Bronchial epithelial cell (primary cell): Measurements from ENCODE around the gene ISM2. TPM values are rescaled to one million over a fixed set of nuclear protein-coding genes. Genes with fewer than 3 reads are reported as not detected.

Experiments
- DNase-seq: peaks from one replicate; pipeline ENCODE4 v3.0.0-alpha.2; 2010; ENCODE audit warnings: low read depth
- FAIRE-seq: peaks from 2 replicates; lab custom pipeline; 2011; peaks lifted over from hg19 to GRCh38; lab: Jason Lieb, UNC
- H3K27me3 ChIP-seq: 2 replicates; pipeline ENCODE4 v1.5.1; 2011; ENCODE audit warnings: low read length; ENCODE audit not compliant: control insufficient read depth, insufficient read depth
- H3K36me3 ChIP-seq: 2 replicates; pipeline ENCODE4 v1.5.1; 2011; ENCODE audit warnings: low read length; ENCODE audit not compliant: control insufficient read depth, insufficient read depth
- H3K4me3 ChIP-seq: 2 replicates; pipeline ENCODE4 v1.5.1; 2011; ENCODE audit warnings: mild to moderate bottlenecking, low read depth, low read length, control low read depth
- total RNA-seq: library from RNA; depleted of rRNA; stranded (reverse); fragments of >200 nt; gene quantifications from 2 replicates; pipeline ENCODE4 v1.2.1, GENCODE V29; 2014
- TF ChIP-seq, protein P1 (sequence below): IDR thresholded peaks from 2 replicates; pipeline ENCODE4 v1.5.1; 2011; ENCODE audit warnings: mild to moderate bottlenecking, moderate library complexity, low read length, control low read depth, inconsistent platforms; ENCODE audit not compliant: insufficient read depth, severe bottlenecking

Gene ISM2
- total RNA-seq, 1 donor from 2014 or later: not detected

- no peak for FAIRE-seq
- peaks cover 10% of the 10 kb centered on the region for H3K36me3 ChIP-seq
Measured at GRCh38 chr14:77509366-77509765, 10.8 kb upstream of the ISM2 start.

DNA sequence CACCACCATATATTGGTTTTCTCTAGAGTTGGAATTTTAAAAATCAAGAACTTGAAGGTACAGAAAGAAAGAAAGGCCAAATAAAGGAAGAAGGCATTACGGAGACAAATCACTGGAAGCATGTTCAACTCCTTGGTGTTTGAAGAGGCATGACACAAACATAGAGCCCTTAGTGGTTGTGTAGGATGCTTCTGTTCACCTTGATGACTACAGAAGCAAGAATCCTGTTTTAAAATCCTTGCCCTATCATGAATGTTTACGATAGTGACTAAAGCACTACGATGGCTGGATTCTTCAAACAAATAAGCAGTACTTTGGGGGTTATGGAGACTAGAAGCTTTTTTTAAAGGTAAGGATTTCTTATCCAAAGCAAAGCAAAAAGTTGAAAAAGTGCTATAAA is 10.3 kb upstream of the ISM2 start:
- Histone ChIP-seq H3K36me3 (peaks cover 10% of the 10 kb centered on the region), H3K27me3 (no peaks in the 10 kb centered on the region), H3K4me3 (no peak overlapping the region)
- FAIRE-seq (no peak), DNase-seq (peak; percentile 67)
- TF ChIP-seq, protein P1, sequence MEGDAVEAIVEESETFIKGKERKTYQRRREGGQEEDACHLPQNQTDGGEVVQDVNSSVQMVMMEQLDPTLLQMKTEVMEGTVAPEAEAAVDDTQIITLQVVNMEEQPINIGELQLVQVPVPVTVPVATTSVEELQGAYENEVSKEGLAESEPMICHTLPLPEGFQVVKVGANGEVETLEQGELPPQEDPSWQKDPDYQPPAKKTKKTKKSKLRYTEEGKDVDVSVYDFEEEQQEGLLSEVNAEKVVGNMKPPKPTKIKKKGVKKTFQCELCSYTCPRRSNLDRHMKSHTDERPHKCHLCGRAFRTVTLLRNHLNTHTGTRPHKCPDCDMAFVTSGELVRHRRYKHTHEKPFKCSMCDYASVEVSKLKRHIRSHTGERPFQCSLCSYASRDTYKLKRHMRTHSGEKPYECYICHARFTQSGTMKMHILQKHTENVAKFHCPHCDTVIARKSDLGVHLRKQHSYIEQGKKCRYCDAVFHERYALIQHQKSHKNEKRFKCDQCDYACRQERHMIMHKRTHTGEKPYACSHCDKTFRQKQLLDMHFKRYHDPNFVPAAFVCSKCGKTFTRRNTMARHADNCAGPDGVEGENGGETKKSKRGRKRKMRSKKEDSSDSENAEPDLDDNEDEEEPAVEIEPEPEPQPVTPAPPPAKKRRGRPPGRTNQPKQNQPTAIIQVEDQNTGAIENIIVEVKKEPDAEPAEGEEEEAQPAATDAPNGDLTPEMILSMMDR: no peak

More at GRCh38 chr14:77509366-77509765, 10.8 kb upstream of the ISM2 start:
- no peak overlapping the region for H3K4me3 ChIP-seq
- H3K27me3 ChIP-seq: no peaks in the 10 kb centered on the region
- no peak for DNase-seq
- TF ChIP-seq, protein P1: no peak

GRCh38 chr14:77508249-77508648 is 9.6 kb upstream of the ISM2 start:
- FAIRE-seq (no peak), DNase-seq (peak; percentile 80)
- Histone ChIP-seq H3K4me3 (no peak overlapping the region), H3K27me3 (no peaks in the 10 kb centered on the region), H3K36me3 (peaks cover 10% of the 10 kb centered on the region)
- TF ChIP-seq, protein P1: no peak

GRCh38 chr14:77507762-77508161 is 9.1 kb upstream of the ISM2 start:
- TF ChIP-seq, protein P1: no peak
- peaks cover 10% of the 10 kb centered on the region for H3K36me3 ChIP-seq

DNA sequence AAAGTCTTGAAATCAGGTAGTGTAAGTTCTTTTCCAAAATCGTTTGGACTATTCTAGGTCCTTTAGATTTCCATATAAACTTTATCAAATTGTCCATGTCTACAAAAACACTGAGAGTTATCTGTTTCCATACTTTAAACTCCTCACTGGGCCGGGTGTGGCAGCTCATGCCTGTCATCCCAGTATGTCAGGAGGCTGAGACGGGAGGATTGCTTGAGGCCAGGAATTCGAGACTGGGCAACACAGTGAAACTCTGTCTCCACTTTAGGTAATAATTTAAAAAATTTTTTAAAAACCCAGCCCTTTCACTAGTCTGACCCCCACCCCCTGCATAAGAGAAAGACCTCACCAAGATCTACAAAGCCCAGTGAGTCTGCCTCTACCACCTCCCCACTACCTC is 6.4 kb upstream of the ISM2 start:
- TF ChIP-seq, protein P1: no peak
- H3K27me3 ChIP-seq: peaks cover 2% of the 10 kb centered on the region
- FAIRE-seq (no peak), DNase-seq (no peak)
- H3K36me3 ChIP-seq: no peaks in the 10 kb centered on the region
- H3K4me3 ChIP-seq: no peak overlapping the region

More at GRCh38 chr14:77507762-77508161, 9.1 kb upstream of the ISM2 start:
- DNase-seq: no peak
- Histone ChIP-seq H3K27me3 (no peaks in the 10 kb centered on the region), H3K4me3 (no peak overlapping the region)
- no peak for FAIRE-seq

DNA sequence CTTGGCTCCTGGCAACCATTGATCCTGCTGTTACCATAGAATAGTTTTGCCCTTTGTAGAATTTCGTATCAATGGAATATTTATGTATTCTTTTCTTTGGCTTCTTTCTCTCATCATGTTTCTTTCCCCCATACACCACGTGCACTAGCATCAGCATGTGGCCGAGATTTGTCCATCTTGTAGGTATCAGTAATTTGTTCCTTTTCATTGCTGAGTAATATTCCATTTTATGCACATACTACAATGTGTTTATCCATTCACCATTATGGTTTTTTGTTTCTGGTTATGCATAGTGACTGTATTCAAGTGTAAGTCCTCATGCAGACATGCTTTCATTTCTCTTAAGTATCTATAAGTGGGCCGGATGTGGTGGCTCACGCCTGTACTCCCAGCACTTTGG is 4.5 kb upstream of the ISM2 start:
- Histone ChIP-seq H3K27me3 (peaks cover 9% of the 10 kb centered on the region), H3K36me3 (no peaks in the 10 kb centered on the region), H3K4me3 (no peak overlapping the region)
- FAIRE-seq (no peak), DNase-seq (no peak)
- TF ChIP-seq, protein P1: no peak
